Liver (tissue), 3 donors: ENCODE data around the gene CFAP77.

ENCODE experiments used
- EGR1 ChIP-seq, 2 donors: IDR thresholded peaks; 2 replicates each; pipeline ENCODE4 v1.6.1; 2016 to 2018; ENCODE audit warnings: antibody characterized with exemption in 2 of 2, low read depth in 2 of 2
- FOXA1 ChIP-seq: IDR thresholded peaks from 2 replicates; pipeline ENCODE4 v1.6.1; 2016; ENCODE audit warnings: antibody characterized with exemption
- HNF4G ChIP-seq: IDR thresholded peaks from 2 replicates; pipeline ENCODE4 v1.6.1; 2016; ENCODE audit warnings: antibody characterized with exemption
- JUND ChIP-seq, 2 donors: IDR thresholded peaks; 2 replicates each; pipeline ENCODE4 v1.6.1; 2016; ENCODE audit warnings: antibody characterized with exemption in 2 of 2
- MAX ChIP-seq: IDR thresholded peaks from 2 replicates; pipeline ENCODE4 v1.6.1; 2016; ENCODE audit warnings: antibody characterized with exemption
- RAD21 ChIP-seq, 2 donors: IDR thresholded peaks; 2 replicates each; pipeline ENCODE4 v1.6.1; 2016; ENCODE audit warnings: antibody characterized with exemption in 2 of 2, mild to moderate bottlenecking in 2 of 2
- RXRA ChIP-seq, 2 donors: IDR thresholded peaks; 2 replicates each; pipeline ENCODE4 v1.6.1; 2017 to 2018; ENCODE audit warnings: antibody characterized with exemption in 2 of 2, mild to moderate bottlenecking in 1 of 2
- SP1 ChIP-seq: IDR thresholded peaks from 2 replicates; pipeline ENCODE4 v1.6.1; 2018; ENCODE audit warnings: antibody characterized with exemption, mild to moderate bottlenecking
- TAF1 ChIP-seq: conservative IDR thresholded peaks from 2 replicates; pipeline ENCODE4 v1.6.1; 2016; ENCODE audit warnings: antibody characterized with exemption, mild to moderate bottlenecking
- YY1 ChIP-seq: IDR thresholded peaks from 2 replicates; pipeline ENCODE4 v1.6.1; 2016; ENCODE audit warnings: antibody characterized with exemption, mild to moderate bottlenecking
- TF ChIP-seq, protein P1 (sequence below): fragments of 150-350 bp; IDR thresholded peaks from 2 replicates; pipeline ENCODE4 v1.5.1; 2017; ENCODE audit warnings: improper control_type of control experiment, low read depth, low read length; ENCODE audit not compliant: missing input control
- TF ChIP-seq, protein P2 (sequence below): IDR thresholded peaks from 2 replicates; pipeline ENCODE4 v1.6.1; 2016; ENCODE audit warnings: antibody characterized with exemption
- TF ChIP-seq, protein P3 (sequence below): IDR thresholded peaks from 2 replicates; pipeline ENCODE4 v1.6.1; 2016; ENCODE audit warnings: antibody characterized with exemption
- TF ChIP-seq, protein P4 (sequence below): IDR thresholded peaks from 2 replicates; pipeline ENCODE4 v1.6.1; 2016; ENCODE audit warnings: antibody characterized with exemption, mild to moderate bottlenecking
- donor health status: healthy.
- donor health status: healthy.

DNA sequence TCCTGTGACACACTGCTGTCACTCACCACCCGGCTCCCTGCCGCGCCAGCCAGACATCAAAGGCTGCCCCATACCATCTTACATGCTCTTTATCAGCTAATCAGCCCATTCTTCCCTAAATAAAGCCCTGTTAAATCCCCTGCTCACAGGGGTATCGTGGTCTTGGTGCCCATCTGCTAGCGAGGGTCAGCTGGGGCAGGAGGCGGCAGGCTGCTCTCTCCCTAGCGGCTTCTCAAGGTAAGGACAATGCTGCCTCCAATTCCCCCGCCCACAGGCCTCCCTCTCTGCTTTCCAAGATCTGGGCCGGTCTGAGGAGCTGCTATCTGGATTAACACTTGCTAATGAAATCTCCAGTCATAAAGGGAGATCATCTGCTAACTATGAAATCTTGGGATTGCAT, 199.2 kb downstream of the CFAP77 start:
- TF ChIP-seq, protein P1, sequence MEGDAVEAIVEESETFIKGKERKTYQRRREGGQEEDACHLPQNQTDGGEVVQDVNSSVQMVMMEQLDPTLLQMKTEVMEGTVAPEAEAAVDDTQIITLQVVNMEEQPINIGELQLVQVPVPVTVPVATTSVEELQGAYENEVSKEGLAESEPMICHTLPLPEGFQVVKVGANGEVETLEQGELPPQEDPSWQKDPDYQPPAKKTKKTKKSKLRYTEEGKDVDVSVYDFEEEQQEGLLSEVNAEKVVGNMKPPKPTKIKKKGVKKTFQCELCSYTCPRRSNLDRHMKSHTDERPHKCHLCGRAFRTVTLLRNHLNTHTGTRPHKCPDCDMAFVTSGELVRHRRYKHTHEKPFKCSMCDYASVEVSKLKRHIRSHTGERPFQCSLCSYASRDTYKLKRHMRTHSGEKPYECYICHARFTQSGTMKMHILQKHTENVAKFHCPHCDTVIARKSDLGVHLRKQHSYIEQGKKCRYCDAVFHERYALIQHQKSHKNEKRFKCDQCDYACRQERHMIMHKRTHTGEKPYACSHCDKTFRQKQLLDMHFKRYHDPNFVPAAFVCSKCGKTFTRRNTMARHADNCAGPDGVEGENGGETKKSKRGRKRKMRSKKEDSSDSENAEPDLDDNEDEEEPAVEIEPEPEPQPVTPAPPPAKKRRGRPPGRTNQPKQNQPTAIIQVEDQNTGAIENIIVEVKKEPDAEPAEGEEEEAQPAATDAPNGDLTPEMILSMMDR, result no peak
- TF ChIP-seq YY1, result no peak
- TF ChIP-seq, protein P2, sequence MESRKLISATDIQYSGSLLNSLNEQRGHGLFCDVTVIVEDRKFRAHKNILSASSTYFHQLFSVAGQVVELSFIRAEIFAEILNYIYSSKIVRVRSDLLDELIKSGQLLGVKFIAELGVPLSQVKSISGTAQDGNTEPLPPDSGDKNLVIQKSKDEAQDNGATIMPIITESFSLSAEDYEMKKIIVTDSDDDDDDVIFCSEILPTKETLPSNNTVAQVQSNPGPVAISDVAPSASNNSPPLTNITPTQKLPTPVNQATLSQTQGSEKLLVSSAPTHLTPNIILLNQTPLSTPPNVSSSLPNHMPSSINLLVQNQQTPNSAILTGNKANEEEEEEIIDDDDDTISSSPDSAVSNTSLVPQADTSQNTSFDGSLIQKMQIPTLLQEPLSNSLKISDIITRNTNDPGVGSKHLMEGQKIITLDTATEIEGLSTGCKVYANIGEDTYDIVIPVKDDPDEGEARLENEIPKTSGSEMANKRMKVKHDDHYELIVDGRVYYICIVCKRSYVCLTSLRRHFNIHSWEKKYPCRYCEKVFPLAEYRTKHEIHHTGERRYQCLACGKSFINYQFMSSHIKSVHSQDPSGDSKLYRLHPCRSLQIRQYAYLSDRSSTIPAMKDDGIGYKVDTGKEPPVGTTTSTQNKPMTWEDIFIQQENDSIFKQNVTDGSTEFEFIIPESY, result no peak
- TF ChIP-seq, protein P3, sequence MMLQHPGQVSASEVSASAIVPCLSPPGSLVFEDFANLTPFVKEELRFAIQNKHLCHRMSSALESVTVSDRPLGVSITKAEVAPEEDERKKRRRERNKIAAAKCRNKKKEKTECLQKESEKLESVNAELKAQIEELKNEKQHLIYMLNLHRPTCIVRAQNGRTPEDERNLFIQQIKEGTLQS, result no peak
- no peak for TF ChIP-seq RAD21 (IDR thresholded peaks at IDR 0.05)
- TF ChIP-seq, protein P4, sequence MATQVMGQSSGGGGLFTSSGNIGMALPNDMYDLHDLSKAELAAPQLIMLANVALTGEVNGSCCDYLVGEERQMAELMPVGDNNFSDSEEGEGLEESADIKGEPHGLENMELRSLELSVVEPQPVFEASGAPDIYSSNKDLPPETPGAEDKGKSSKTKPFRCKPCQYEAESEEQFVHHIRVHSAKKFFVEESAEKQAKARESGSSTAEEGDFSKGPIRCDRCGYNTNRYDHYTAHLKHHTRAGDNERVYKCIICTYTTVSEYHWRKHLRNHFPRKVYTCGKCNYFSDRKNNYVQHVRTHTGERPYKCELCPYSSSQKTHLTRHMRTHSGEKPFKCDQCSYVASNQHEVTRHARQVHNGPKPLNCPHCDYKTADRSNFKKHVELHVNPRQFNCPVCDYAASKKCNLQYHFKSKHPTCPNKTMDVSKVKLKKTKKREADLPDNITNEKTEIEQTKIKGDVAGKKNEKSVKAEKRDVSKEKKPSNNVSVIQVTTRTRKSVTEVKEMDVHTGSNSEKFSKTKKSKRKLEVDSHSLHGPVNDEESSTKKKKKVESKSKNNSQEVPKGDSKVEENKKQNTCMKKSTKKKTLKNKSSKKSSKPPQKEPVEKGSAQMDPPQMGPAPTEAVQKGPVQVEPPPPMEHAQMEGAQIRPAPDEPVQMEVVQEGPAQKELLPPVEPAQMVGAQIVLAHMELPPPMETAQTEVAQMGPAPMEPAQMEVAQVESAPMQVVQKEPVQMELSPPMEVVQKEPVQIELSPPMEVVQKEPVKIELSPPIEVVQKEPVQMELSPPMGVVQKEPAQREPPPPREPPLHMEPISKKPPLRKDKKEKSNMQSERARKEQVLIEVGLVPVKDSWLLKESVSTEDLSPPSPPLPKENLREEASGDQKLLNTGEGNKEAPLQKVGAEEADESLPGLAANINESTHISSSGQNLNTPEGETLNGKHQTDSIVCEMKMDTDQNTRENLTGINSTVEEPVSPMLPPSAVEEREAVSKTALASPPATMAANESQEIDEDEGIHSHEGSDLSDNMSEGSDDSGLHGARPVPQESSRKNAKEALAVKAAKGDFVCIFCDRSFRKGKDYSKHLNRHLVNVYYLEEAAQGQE, result no peak
- TF ChIP-seq TAF1, result no peak
- no peak for TF ChIP-seq MAX
- no peak for TF ChIP-seq JUND (IDR thresholded peaks at IDR 0.05)
- no peak for TF ChIP-seq FOXA1
- TF ChIP-seq RXRA (IDR thresholded peaks at IDR 0.05), result no peak
- TF ChIP-seq EGR1 (IDR thresholded peaks at IDR 0.05; ENCODE audit: low read depth in 2 of 2), result no peak
- TF ChIP-seq HNF4G, result no peak
- TF ChIP-seq SP1, result no peak
